D721Med (cell line): ENCODE data around the gene AFF1.

Experiments used
- DNase-seq: peaks from one replicate; pipeline ENCODE4 v3.0.0; 2011; ENCODE audit warnings: low spot score; ENCODE audit not compliant: insufficient read length
- FAIRE-seq: peaks from 2 replicates; lab custom pipeline; 2011; peaks lifted over from hg19 to GRCh38; lab: Jason Lieb, UNC
- TF ChIP-seq, protein P1 (sequence below): IDR thresholded peaks from 2 replicates; pipeline ENCODE4 v1.5.1; 2012; ENCODE audit warnings: mild to moderate bottlenecking, control low read depth; ENCODE audit not compliant: insufficient read depth; ENCODE audit errors: missing control alignments

The AFF1 gene

DNA sequence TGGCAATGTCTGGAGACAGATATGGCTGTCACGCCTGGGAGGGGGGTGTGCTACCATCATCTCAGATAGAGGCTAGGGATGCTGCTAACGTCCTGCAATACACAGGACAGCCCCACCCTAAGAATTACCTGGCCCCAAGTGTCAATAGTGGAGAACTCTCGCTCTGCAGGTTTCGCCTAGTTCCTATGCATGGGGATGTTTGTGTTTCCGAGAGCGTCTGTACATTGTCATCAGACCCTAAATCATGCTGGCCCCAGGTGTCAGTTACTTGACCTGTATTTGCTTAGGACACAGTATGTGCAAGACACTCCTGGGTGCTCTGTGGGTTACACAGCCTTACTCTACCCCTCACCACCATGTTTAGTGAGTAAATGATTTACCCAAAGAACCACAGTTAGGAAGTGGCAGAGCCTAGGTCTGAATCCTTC, 90.8 kb downstream of the AFF1 start:
- no peak for DNase-seq
- no peak for FAIRE-seq
- TF ChIP-seq, protein P1, sequence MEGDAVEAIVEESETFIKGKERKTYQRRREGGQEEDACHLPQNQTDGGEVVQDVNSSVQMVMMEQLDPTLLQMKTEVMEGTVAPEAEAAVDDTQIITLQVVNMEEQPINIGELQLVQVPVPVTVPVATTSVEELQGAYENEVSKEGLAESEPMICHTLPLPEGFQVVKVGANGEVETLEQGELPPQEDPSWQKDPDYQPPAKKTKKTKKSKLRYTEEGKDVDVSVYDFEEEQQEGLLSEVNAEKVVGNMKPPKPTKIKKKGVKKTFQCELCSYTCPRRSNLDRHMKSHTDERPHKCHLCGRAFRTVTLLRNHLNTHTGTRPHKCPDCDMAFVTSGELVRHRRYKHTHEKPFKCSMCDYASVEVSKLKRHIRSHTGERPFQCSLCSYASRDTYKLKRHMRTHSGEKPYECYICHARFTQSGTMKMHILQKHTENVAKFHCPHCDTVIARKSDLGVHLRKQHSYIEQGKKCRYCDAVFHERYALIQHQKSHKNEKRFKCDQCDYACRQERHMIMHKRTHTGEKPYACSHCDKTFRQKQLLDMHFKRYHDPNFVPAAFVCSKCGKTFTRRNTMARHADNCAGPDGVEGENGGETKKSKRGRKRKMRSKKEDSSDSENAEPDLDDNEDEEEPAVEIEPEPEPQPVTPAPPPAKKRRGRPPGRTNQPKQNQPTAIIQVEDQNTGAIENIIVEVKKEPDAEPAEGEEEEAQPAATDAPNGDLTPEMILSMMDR = no peak

DNA sequence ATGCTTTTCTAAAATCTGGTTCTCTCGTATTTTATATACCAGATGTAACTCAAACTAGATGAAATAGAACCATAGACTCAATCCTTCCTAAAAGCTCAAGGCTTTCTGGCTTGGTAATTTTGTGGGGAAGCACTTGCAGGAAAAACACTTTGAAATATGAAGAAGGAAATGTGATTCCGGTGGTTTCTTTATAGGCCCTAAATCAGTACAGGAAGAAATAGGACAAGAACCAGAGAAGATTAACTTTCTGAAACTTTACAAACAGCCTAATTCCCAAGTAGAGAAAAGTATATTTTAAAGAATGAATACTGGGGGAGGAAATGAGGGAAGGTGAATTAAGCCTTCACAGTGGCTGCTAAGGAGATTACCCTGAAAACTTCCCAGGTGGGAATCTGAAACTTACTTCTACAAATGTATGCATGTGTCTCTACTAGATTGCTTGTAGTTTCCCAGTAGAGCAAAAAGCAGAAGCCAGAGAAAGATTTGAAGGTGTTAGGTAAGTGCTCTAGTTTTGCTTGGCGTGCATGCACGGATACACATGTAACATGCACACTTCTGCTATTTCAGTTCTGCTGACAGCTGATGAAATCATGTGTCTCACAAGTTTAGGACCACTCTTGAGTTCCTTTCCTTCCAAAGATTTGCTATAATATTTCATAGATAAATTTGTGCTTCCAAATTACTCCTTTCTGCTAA, 92.1 kb downstream of the AFF1 start:
- no peak for DNase-seq
- FAIRE-seq = no peak
- TF ChIP-seq, protein P1 = no peak

DNA sequence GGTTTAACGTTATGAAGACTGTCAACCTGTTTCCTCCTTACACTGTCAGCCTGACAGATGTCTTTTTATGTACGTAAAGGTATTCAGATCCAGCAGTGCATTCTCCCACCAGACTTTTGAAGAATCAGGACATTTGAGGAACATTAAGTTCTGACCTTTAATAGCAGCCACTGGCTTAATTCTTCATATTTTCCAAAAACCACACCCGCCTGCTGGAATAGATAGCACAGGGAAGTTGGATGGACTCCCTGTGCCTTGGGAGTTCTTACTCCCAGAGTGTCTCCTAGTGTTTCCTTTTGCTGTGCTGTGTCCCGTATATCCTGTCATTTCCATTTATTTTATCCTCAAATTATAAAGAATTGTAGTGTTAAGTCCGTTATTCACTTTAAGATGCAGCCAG, 94.5 kb downstream of the AFF1 start:
- DNase-seq (no peak), FAIRE-seq (no peak)
- TF ChIP-seq, protein P1 = no peak

DNA sequence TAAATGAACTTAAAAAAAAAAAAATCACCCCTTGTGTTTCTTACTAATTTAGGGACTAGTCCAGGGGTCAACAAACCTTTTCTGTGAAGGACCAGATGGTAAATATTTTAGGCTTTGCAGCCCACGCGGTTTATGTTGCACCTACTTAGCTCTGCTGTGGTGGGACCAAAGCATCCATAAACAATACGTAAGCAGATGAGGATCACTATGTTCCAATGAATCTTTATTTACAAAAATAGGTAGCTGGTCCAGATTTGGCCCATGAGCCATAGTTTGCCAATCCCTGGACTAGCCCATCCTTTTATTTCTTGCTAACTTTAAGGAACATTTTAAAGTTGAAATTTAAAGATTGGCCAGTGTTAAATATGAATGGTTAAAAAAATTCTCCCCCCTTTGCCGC, 95.3 kb downstream of the AFF1 start:
- FAIRE-seq = no peak
- no peak for DNase-seq
- TF ChIP-seq, protein P1 = no peak

DNA sequence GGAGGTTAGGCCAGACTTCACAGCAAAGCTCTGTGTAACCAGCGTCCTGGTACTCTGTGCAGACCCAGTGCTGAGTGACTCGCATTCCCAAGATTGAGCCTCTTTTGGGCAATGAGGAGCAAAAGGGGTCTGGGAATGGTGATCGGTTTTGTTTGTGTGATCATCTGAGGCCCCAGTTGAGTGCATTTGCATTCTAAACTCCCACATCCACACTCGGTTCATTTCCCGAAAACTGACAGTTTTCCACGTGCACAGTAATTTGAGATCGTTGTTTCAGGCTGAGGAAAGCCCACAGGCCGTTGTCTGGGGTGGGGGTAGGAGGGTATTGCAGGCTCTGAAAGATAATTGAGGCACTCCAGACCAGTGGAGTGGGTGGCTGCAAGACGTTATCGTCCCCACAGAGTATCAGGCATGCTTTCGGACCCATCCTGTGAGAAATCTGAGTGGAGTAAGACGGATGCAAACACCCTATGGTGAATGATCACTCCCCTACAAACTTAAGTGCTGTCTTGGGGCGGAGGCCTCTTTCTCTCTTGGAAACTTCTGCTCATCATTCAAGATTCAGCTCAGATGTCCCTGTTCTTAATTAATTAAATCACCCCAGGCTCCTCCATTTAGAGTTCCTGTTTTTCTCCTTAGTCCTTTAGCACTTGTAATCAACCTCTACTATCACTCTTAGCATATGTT, 96.1 kb downstream of the AFF1 start:
- FAIRE-seq (no peak), DNase-seq (no peak)
- TF ChIP-seq, protein P1 = no peak

DNA sequence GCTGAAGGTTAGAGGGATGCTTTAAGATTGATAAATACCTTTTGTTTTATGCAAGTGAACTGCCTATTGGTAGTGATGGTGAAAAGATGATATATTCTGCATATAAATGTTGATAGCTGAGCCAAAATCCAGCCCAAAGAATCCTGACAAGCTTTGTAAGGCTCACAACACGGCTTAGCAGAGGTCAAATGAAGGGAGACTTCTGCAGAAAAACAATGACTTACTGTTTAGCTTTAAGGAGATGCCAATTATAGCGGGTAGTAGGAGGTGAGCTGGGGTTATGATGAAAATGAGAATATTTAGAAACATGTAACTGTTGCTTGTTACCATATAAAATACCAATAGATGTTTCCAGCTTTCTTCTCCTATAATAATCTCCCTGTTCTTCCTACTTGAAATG, 97.1 kb downstream of the AFF1 start:
- TF ChIP-seq, protein P1 = no peak
- no peak for FAIRE-seq

More for the DNA sequence above, 97.1 kb downstream of the AFF1 start:
- no peak for DNase-seq
